ENCODE measurements around the gene SPDYE6.

Gene SPDYE6

GRCh38 chr7:102300643-102301221 lies 55.5 kb downstream of the SPDYE6 start:
- DNase-seq (ENCODE audit: insufficient read length) (no peak), FAIRE-seq (no peak)
- no peak for TF ChIP-seq POLR2A (IDR thresholded peaks at IDR 0.05; ENCODE audit: low read depth, low read length)
- no peak for TF ChIP-seq POLR2AphosphoS5 (IDR thresholded peaks at IDR 0.05; ENCODE audit: low read depth, low read length)
- no peak for TF ChIP-seq TAF1 (IDR thresholded peaks at IDR 0.05; ENCODE audit: borderline replicate concordance, low read depth, low read length)

GRCh38 chr7:102297487-102298218 lies 58.6 kb downstream of the SPDYE6 start:
- TF ChIP-seq POLR2AphosphoS5 (IDR thresholded peaks at IDR 0.05; ENCODE audit: low read depth, low read length) (no peak), POLR2A (IDR thresholded peaks at IDR 0.05; ENCODE audit: low read depth, low read length) (no peak), TAF1 (IDR thresholded peaks at IDR 0.05; ENCODE audit: borderline replicate concordance, low read depth, low read length) (no peak)
- no peak for DNase-seq (ENCODE audit: insufficient read length)
- FAIRE-seq: no peak

- DNase-seq (ENCODE audit: insufficient read length) (no peak), FAIRE-seq (peak; percentile 58)
Measured at GRCh38 chr7:102296514-102296913, 59.7 kb downstream of the SPDYE6 start.

GRCh38 chr7:102296179-102296438 lies 60.1 kb downstream of the SPDYE6 start:
- FAIRE-seq (no peak), DNase-seq (ENCODE audit: insufficient read length) (no peak)
- no peak for TF ChIP-seq TAF1 (IDR thresholded peaks at IDR 0.05; ENCODE audit: borderline replicate concordance, low read depth, low read length)
- no peak for TF ChIP-seq POLR2A (IDR thresholded peaks at IDR 0.05; ENCODE audit: low read depth, low read length)
- TF ChIP-seq POLR2AphosphoS5 (IDR thresholded peaks at IDR 0.05; ENCODE audit: low read depth, low read length): no peak

More at GRCh38 chr7:102296514-102296913, 59.7 kb downstream of the SPDYE6 start:
- TF ChIP-seq TAF1 (IDR thresholded peaks at IDR 0.05; ENCODE audit: borderline replicate concordance, low read depth, low read length) (no peak), POLR2AphosphoS5 (IDR thresholded peaks at IDR 0.05; ENCODE audit: low read depth, low read length) (no peak), POLR2A (IDR thresholded peaks at IDR 0.05; ENCODE audit: low read depth, low read length) (no peak)
